Dermis blood vessel endothelial cell (primary cell): ENCODE results near the gene CDKL5. TPM values are rescaled to one million over a fixed set of nuclear protein-coding genes. Genes with fewer than 3 reads are reported as not detected.
"Not testable (repeated sequence)": the region's sequence is repeated elsewhere in the genome, so short reads cannot be mapped to it uniquely, and the experiment has no call there.

Experiments used
- DNase-seq: peaks from one replicate; pipeline ENCODE4 v3.0.0; 2010
- total RNA-seq: library from RNA; depleted of rRNA; stranded (reverse); fragments of >200 nt; gene quantifications from 2 replicates; pipeline ENCODE4 v1.2.3, GENCODE V29; 2014

CDKL5 gene
- total RNA-seq, 1 donor from 2014 or later: 6.0 TPM

GRCh38 chrX:18577400-18577799 lies 152.0 kb downstream of the CDKL5 start:
- no peak for DNase-seq

DNA sequence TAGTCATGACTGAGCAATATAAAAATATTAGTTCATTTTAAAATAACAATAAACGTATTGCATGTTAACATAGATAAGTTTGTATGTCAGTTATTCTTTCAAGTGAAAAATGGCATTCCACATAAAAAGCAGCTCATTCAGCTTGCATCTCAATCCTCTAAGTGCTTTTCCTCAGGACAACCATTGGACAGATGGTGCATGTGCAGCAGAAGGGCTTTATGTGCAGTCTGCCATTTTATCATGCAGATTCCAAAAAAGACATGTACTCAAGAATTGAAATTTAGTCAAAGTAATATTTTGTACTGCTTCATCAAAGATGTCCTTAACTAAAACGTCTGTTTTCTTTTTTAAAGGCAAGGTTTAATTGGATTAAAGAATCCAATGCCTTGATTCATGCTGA lies 153.1 kb downstream of the CDKL5 start:
- DNase-seq: no peak

DNA sequence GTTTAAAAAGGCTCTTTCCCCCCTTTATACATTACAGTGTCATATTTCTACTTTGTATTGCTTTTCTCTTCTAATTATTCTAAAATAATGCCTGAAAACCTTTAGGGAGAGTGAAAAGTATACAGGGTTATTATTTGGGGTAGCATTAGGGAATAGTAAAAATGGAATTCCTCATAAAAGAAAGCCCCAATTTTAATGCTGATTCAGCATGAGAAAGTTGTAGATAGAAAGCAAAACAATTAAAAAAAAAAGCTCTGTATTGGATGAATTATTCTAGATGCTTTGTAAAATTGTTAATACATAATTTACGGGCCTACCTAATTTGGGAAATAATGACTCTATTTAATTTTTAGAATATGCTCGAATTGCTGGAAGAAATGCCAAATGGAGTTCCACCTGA lies 154.1 kb downstream of the CDKL5 start:
- no peak for DNase-seq

DNA sequence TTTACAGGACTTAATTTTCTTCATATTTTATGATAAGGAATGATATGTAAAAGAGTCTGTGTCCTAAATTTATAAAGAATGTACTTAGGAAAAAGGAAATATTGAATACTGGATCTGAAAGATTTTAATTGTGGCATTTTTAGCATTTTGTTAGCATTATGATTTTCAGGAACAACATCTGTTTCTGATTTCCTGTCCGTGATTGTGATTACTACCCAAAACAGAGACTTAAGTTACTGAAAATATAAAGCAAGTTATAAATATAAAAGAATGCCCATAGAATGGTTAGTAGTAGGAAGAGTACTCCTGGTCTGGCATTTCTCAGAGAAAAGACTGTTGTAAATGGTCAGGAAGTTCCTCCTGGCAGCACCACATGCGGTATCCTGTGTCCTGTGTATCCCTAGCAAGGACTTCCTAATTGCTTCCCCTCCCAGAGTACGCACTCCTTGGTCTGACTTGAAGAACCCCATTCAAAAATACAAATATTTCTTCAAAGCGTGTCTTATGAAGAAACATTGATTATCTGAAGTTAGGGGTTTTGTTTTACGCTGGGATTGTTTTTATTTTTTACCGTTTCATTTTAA lies 157.6 kb downstream of the CDKL5 start:
- DNase-seq: peak; percentile 47

DNA sequence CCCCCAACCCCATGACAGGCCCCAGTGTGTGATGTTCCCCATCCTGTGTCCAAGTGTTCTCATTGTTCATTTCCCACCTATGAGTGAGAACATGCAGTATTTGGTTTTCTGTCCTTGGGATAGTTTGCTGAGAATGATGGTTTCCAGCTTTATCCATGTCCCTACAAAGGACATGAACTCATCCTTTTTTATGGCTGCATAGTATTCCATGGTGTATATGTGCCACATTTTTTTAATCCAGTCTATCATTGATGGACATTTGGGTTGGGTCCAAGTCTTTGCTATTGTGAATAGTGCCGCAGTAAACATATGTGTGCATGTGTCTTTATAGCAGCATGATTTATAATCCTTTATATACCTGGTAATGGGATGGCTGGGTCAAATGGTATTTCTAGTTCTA lies 163.9 kb downstream of the CDKL5 start:
- not testable (repeated sequence) for DNase-seq

- DNase-seq: no peak
Observed at GRCh38 chrX:18591834-18592233, 166.4 kb downstream of the CDKL5 start.

DNA sequence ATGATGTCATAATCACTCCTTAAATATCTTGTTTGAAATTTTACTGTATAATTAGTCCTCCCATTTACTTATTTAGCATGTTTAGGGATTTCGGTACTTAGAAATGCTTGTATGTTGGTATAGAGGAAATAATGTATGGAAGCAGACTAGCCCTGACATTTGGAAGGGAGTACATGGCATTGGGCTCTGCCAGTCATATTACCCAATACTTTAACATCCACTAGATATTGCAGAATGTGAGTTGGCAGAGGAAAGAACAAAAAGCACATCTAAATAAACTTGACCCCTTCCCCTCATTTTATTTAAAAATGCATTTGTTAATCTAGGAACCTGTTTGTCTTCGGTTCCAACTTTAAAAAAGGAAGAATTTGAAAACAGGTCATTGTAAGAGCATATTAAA lies 168.7 kb downstream of the CDKL5 start:
- no peak for DNase-seq

GRCh38 chrX:18596096-18596495 lies 170.7 kb downstream of the CDKL5 start:
- DNase-seq: no peak

DNA sequence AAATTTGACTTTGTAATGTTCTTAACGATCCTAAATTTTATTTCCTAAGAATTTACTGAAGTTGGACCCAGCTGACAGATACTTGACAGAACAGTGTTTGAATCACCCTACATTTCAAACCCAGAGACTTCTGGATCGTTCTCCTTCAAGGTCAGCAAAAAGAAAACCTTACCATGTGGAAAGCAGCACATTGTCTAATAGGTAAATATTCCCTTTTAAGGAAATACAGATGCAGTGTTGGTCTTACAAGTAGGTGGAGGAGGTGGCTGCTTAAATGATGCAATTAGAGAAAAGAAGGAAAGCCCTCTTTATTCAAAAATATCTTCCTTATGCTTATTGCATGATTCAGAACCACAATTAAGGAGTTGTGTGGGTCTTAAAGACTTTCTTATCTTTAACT lies 173.0 kb downstream of the CDKL5 start:
- DNase-seq: no peak

GRCh38 chrX:18607966-18608365 lies 182.6 kb downstream of the CDKL5 start:
- no peak for DNase-seq

- DNase-seq: no peak
Observed at GRCh38 chrX:18613930-18614639, 188.7 kb downstream of the CDKL5 start.

DNA sequence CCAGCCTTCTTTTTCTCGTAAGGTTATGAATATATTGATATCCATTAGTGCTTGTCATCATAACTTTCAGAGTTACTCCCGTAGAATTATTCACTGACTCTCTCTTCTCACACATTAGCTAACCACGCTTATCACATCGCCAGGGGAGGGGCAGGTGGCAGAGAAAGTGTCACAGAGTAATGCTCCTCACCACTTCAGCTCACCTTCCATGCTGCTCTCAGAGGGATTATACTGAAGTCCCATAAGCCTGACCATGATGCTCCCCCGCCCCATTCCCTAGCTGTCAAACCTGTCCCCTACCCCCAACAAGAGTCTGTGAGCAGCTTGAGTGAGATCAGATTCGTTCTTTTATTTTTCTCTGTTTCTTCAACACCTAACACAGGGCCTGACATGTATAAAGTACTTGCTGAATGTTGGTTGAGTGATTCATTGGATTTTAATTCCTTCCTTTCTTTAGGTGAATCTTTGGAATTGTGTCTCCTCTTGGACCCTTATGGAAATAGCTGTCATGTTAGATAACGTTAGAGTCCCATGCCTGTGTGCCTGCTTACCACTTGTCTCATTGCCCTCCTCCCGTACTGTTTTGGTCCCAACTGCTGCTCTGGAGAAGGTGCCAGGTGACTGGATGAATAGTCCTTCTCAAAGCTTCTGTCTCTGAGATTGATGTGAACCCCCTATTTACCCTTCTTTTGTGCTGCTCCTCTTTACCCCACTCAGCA lies 191.4 kb downstream of the CDKL5 start:
- no peak for DNase-seq

- peak; percentile 27 for DNase-seq
Observed at GRCh38 chrX:18617407-18617750, 192.0 kb downstream of the CDKL5 start.

- DNase-seq: no peak
Observed at GRCh38 chrX:18619288-18619687, 193.9 kb downstream of the CDKL5 start.

DNA sequence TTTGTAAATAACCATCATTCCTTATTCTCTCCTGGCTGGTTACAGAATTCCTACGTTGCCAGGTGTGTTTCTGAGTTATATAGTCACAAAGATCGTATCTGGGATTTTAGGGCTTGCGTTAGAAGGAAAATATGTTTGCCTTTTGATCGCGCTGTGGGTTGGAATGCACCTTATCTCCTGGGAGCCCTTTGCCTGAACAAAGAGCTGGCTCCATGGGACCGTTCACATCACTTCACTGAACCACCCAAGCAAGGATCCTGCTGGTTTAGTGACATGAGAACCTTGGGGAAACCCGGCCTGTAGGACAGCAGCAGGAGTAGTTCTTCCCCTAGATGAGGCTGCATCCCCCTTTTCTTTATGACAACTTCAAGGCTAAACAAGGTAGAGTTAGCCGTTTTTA lies 194.9 kb downstream of the CDKL5 start:
- no peak for DNase-seq

GRCh38 chrX:18624599-18624998 lies 199.2 kb downstream of the CDKL5 start:
- no peak for DNase-seq

DNA sequence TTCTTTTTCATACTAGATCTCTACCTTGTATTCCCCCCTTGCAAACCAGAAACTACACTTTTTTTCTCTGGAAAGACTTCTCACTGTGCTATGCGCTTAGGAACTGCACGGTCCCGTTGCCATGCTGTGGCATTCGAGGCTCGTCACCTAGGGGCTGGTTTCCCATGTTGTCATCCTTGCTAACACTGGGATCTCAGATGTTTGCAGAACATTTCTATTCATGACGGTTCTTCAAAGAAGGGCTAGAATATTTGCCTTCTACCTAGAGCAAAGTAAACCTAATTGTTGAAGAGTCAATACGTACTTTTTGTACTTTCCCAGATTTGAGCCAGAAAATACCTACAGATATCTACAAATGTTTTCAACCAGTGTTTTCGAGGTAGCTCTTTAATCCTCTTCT lies 205.5 kb downstream of the CDKL5 start:
- no peak for DNase-seq

DNA sequence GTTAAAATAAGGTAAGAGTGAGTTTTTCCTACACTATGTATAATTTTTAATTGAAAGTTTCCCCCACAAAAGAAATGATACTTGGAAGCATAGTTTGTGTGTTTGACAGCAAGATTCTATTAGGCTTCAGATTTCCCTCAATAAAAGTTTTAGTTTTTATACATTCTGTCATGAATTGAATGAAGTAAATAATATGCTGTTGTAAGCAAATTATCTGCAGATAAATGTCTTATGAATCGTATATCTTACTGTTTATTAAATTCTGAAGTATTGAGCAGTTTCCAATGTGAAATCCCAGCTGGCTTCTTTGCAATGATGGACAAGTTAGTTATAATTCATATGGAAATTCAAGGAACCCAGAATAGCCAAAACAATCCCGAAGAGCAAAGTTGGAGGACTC lies 213.0 kb downstream of the CDKL5 start:
- DNase-seq: no peak

DNA sequence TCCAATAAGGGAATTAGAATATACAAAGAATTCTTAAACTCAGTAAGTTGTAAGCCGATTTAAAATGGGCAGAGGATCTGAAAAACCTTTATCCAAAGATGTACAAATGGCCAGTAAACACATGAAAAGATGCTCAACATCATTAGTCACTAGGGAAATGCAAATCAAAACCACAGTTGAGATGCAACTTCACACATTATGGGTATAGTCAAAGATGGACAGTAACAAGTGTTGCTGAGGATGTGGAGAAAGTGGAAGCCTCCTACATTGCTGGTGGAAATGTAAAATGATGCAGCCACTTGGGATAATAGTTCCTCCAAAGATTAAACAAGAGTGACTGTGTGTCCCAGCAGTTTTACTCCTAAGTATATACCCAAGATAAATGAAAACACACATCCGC lies 213.9 kb downstream of the CDKL5 start:
- DNase-seq: no peak

GRCh38 chrX:18640686-18641085 lies 215.3 kb downstream of the CDKL5 start:
- no peak for DNase-seq

DNA sequence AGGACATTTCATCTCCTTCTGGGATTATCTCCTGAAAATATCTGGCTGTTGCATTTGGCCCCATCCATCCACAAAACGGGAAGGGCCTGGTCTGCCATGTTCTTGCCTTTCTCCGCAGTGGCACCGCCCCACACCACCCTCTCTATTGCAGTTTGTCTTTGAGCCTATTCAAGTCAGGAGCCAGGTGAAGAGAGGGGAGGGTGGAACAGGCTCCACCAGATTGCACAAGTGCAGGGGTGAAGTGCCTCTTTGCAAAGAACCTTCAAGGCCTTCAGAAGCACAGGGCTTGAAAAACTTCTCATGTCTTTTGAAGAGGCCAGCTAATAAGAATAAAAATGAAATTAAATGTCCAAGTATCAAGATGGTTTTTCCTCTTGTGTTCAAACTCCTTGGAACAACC lies 217.8 kb downstream of the CDKL5 start:
- no peak for DNase-seq

DNA sequence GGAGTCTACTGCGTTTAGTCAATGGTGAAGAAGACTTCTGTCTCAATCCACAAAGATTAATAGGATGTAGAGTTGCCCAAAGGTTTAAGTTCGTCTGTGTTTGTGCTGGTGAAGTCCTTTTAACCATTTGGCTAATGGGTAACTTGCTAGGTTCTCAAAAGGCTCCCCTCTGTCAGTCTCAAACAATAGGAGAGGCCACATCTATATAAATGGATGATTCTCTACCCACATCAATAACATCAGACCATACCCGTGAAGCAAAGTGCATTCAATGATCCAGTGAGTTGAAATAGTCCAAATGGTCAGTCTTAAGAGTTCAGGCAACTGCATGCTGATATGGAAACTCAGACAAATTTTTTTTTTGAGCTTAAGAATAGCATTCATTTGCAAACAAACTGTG lies 218.4 kb downstream of the CDKL5 start:
- no peak for DNase-seq

- no peak for DNase-seq
Observed at GRCh38 chrX:18647621-18648020, 222.2 kb downstream of the CDKL5 start.

DNA sequence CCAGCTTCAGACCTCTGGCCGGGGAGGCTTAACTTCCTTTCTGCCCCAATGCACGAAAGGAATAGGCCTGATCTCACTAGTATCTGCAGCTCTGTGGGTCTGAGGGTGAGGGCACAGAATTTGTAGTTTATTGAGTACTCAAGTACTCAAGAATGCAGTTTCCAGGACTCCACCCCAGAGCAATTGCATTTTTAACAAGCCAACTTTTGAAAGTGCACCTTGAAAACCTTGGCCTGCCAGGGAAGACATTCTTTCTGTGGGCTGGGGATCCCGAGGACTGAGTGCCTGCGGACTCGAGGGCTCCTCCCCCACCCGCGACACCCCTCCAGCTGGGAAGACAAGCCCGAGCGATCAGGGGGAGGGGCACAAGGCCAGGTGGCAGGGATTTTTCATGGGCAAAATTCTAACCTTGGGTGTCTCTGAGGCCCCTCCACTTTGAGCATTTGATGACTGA lies 224.1 kb downstream of the CDKL5 start:
- no peak for DNase-seq
